HG02885 (cell line): ENCODE data around the gene CFAP46.

Source experiments
- ATAC-seq: cut with Tn5 transposase; IDR thresholded peaks from one replicate; pipeline ENCODE4 v1.9.1; 2021; ENCODE audit warnings: mild to moderate bottlenecking; ENCODE audit not compliant: unreplicated experiment, poor library complexity

The CFAP46 gene

DNA sequence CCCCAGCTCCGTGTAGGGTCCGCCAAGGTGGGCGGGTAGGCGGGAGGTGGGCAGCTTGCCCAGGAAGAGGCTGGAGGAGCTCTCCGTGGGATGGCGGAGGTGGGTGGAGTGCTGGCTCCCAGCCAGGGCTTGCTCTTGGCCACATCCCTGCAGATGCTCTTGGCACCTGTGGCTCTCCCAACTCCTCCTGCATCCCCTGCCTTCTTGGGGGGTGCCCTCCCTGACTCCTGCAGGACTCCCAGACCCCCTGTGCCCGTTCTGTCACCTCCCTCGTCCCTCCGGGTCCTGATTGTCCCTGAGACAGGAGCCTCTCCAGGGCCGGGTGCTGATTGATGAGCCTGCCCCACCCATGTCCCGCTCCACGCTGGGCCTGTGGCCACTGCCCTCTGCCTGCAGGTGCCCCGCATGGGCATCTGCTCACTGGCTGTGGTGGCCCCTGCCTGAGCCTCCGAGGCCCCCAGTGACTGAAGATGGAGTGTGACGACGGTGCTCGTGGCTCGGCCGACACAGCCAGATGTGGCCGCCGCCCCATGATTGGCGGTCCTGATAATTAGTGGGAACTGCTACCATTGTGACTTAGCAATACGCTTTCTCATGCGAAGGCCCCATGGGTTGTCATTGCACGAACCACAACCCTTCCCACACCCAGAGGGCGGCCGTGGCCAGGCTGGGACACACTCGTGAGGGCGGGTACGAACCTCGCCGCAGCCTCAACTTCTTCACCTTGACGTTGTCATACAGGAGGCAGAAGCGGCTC lies 23.6 kb downstream of the CFAP46 start:
- ATAC-seq: no peak

DNA sequence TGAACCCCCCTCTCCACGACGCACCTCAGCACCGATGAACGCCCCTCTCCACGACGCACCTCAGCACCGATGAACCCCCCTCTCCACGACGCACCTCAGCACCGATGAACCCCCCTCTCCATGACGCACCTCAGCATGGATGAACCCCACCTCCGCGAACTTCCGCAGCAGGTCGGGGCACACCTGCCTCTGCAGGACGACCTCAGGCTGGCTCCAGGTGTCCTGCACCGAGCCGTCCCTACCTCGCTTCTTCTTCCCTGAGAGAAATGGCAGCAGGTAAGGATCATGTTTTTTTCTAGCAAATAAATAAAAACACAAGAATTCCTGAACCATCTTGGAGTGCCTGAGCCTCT lies 24.1 kb downstream of the CFAP46 start:
- ATAC-seq: no peak

DNA sequence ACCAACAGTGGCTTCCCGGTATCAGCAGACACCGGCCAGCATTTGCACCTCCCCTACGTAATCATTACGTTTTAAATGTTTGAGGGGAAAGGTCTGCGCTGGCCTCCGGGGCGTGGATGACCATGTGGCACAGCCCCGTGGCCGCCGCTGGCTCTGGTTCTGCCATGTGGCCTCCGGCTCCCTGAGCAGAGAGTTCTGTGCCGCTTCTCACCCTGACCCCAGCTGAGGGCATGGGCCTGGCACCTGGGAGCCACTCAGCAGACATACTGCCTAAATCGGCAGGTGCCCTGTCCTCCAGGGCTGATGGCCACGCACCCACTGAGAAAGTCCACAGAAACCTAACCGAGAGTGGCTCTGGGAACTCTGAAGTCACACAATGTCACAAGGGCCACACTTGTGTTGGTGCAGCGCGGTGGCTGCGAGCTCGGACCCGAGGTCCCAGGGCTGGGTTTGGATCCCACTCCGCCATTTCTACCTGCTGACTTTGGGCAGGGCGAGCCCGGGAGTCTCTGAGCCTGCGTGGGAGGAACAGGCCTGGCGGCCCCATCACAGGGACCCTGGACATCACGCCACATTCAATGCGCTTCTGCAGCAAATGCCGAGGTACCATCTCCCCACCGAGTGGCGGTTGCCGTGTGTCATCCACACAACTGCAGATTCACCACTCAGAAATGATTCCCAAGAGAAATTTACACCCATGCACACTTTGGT lies 25.3 kb downstream of the CFAP46 start:
- ATAC-seq: no peak

DNA sequence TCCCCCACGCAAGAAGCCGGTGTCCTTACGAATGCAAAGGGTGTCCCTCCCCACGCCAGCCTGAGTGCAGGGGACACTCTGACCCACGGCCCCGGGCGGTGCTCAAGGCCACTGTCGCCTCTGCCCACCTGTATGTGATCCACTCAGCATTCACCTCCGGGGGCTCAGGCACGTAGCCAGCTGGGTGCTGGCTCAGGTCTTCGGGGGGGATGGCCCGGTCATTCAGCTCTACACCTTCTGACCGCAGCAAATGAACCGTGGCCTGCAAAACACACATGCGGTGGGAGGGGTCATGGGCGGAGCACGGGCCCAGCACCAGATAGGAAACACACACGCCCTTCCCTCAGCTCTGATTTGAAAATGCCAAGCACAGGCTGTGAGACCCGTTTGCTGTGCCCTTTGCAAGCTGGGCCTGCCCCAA lies 25.9 kb downstream of the CFAP46 start:
- ATAC-seq: no peak

DNA sequence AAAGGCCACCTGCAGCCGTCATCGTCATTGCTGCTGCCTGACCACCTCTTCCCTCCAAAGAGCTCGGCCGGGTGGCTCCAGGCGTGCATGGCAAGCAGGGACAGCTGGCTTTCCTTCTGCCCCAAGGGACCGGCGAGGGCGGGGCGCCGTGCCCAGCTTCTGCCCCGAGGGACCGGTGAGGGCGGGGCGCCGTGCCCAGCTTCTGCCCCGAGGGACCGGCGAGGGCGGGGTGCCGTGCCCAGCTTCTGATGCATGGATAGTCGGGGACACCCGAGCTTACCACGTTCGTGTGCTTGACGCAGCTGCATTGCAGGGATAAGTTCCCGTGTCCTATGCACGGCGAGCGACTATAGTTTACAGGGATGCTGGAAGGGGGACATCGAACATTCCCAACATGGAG lies 27.0 kb downstream of the CFAP46 start:
- ATAC-seq: no peak

DNA sequence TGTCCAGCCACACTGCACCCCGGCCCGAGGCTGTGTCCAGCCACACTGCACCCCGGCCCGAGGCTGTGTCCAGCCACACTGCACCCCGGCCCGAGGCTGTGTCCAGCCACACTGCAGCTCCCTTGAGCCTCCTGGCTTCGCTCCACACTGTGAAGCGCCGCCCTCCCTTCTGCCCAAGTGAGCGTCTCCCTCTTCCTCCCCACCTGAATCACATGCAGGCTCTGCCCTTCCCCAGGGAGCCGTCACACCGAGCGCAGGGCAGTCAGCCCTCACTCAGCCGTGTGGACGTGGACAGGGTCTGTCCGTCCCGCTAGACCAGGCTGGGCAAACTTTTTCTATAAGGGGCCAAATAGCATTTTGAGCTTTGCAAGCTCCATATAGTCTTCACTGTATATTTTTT lies 27.6 kb downstream of the CFAP46 start:
- ATAC-seq: no peak

DNA sequence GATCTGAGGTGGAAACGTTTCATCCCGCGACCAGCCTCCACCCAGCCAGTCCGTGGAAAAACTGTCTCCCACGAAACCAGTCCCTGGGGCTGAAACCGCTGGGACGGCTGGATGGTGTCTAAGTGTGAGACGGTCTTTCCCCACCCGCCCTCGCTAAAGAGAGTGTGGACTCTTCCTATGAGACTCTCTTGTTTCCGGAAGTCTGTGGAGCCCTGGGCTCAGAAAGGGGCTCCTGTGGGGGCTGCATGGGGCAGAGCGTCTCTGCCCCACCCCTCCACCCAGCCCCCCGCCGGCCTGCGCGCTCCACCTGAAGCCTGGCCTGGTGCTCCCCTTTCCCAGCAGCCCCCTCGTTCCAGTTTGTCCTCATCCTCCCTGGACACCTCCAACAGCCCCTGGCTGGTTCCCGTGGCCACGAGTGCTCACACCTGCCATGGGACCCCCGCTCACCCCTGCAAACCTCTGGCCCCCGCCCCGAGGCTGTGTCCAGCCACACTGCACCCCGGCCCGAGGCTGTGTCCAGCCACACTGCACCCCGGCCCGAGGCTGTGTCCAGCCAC lies 28.7 kb downstream of the CFAP46 start:
- no peak for ATAC-seq

DNA sequence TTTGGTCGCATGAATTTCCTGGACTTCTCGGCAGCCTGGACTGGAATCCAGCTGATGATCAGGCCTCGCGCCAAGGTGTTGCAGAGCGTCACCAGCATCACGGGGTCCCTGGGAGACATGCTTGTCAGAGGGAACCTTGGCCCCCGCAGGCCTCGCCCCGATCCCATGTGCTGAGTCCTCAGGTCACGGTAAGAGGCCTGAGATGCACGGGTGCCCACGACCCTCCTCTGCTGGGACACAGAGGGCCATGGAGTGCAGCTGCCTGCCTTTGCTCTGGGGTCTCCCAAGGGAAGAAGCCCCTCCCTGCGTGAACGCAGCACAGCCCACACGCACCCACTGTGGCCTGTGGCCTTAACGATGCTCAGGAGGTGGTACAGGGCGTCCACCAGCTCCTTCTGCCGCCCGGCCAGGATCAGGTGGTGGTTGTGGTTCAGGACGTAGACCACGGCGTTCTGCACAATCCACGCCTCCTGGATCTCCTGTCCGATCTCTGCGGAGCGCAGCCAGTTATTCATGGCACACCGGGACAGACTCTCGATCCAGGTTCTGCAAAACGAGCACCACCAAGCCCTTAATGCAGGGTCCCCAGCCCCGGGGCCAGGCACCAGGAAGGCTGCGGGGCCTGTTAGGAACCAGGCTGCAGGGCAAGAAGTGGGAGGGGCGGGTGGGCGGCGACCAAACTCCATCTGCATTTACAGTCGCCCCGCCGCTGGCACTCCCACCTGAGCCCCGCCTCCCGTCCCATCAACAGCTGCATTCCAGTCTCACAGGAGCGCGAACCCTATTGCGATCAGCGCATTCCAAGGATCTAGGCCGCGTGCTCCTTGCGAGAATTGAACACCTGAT lies 29.4 kb downstream of the CFAP46 start:
- ATAC-seq: no peak

DNA sequence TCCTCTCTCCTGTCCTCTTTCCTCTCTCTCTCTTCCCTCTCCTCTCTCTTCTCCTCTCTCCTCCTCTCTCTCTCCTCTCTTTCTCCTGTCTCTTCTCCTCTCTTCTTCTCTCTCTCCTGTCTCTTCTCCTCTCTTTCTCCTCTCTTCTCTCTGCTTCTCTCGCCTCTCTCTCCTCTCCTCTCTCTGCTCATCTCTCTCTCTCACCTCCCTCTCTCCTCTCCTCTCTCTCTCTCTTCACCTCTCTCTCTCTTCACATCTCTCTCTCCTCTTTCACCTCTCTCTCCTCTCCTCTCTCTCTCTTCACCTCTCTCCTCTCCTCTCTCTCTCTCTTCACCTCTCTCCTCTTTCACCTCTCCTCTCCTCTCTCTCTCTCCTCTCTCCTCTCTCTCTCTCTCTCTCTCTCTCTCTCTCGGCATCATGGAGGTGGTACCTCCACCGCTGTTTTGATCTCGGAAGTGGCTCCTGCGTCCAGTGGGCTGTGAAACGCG lies 30.1 kb downstream of the CFAP46 start:
- ATAC-seq: no peak

DNA sequence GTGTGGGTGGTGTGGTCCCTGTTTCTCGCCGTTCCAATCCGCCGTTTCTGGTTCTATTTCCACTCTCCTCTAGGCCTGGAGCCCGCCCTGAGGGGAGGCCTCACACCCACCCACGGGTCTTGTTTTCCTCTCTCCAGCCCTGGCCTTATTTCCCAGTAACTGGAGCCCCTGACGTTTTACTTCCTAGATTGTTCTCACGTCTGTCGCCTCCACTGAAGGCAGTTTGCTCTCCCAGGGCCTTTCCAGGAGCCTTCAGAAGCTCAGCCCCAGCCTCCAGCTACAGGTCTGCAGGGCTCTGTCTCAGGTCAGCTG lies 30.6 kb downstream of the CFAP46 start:
- ATAC-seq: no peak

DNA sequence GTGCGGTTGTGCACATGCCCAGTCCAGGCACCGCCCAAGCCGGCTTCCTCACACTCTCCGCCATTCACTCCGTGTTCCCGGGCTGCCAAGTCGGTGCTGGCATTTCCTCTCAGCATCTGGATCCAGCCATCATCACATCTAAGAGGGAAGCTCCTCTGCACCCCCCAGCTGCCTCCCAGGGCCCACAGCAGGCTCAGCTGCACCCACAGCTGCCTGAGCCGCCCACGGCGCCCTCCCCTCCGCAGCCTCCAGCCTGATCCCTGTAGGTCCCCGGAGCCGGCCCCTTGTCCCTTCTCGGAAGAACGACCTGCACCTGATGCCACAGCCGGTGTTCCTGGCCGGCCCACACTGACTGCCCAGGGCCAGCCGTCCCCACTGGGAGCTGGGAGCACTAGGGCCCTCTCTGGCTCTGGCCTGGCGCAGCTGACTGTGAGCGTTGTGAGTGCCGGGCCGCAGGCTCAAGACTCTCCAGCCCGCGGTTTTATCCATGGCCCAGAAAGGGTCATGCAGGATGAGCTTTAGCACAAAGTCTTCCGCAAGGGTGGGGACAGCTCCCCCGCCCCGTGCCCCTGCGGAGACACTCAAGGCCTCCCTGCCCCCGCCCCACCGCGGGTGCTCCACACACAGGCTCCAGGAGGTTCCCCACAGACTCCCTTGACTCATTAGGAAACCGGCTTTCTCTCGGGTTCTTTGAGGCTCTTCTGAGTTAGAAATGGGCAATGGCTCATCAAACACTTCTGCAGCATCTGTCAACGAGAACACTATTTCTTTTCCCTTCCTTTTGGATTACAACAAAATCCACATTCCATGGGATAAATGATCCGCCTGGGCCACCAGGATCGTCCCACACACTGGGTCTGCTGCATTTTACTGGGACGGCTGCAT lies 31.2 kb downstream of the CFAP46 start:
- no peak for ATAC-seq

DNA sequence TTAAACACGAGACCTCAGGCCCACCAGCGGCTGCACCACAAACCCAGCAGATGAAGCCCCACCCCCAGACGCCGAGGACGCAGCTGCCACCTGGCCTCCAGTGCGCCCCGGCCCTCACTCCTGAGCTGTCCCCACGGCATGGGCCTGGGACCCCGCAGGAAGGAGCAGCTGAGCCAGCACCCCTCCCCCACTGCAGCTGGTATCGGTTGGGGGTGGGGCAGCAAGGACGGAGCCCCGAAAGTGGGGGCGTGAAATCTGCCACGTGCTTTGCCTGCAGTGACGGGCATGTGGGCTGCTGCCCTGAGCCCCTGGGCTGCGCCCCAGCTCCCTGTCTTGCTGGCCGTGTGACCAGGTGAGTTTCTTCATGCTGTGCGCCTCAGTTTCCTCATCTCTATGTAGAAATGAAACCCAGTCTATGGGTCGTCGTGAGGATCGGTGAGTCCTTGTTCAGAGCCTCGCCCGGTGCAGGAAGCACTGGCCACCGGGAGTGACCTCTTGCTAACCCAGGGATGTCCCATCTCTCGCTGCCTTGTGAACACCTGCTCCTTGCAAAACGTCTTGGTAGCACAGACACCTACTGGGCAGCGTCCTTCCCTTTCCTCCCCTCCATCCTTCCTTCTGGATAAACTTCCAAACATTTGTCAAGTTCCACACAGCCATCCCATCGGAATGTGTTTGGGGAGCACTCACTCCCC lies 32.0 kb downstream of the CFAP46 start:
- ATAC-seq: no peak

DNA sequence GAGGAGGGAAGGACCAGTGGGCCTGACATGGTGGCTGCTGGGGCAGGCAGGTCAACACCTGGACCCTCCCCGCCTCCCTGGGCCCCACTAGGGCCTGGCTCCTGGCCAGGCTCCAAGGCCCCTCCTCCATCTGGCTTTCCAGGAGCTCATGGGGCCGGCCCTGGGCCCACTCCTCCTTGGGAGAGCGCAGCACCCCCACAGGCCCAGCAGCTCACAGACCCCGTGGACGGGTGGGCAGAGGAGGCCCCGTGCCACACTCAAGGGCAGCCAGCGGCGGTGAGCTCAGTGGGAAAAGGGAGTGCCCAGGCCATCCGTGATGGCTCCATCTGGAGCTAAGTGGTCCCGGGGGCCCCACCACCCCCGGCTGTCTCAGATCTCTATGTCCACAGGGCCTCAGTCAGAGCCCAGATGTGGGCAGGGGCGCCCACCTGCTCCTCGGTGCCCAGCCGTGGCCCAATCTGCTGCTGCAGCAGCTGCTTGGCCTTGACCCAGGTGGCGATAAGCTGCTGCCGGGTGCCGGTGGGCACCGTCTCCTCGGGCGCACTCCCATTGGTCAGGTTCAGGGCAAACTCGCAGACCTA lies 32.8 kb downstream of the CFAP46 start:
- ATAC-seq: no peak

DNA sequence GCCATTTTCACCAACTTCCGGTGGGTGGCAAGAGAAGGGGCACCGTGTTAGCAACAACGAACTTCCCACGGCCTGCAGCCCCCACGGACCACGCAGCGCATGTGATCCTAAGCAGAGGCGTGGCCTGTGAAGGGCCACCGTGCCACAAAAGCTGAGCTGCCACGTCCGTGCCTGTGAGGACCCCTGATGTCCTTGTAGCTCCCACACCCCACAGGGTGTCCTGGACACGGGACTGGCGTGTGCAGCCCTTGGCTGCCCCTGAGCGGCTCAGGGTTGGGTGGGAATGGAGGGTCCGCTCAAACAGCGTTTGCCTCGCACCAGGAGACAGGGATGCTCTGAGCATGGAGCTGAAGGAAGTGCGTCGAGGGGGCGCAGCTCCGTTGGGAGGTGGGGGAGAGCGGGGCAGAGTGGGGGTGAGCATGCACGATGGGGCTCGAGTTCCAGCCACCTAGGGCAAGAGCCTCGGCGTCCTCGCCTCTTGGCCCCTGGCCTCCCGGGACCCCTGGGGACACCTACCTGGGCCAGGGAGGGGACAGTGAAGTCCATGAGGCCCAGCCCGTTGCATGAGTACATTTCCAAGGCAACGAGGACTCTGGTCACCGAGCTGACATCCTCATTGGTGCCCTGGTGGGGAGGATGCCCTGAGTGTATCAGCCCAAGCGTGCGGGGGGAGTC lies 33.6 kb downstream of the CFAP46 start:
- no peak for ATAC-seq

DNA sequence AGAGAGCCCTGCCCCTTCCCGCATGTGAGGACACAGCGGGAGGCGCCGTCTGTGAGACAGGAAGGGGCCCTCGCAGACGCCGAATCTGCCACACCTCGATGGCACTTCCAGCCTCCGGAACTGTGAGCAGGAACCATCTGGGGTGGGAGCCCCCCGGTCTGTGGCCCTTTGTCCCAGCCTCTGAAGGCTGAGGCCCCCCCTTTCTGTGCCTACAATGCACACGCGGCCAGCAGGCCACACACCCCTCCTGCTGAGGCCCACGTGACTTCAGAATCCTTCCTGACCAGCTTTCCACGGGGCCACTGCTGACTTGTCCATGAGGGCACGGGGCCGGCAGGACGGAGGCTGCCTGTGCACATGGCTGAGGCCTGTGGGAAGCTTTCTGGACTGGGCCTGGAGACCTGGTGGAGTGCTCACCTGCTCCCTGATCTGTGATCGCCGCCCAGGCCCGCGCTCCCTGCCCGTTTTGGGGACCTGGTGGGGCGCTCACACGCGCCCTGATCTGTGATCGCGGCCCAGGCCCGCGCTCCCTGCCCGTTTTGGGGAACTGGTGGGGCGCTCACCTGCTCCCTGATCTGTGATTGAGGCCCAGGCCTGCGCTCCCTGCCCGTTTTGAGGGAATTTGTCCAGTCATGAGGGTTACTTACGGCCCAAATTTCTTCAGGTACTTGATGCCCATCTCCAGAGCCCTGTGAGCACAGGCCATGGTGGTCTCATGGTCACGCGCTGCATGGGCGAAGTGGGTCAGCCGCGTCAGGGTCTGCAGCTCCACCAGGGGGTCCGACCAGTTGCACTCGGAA lies 34.3 kb downstream of the CFAP46 start:
- no peak for ATAC-seq

DNA sequence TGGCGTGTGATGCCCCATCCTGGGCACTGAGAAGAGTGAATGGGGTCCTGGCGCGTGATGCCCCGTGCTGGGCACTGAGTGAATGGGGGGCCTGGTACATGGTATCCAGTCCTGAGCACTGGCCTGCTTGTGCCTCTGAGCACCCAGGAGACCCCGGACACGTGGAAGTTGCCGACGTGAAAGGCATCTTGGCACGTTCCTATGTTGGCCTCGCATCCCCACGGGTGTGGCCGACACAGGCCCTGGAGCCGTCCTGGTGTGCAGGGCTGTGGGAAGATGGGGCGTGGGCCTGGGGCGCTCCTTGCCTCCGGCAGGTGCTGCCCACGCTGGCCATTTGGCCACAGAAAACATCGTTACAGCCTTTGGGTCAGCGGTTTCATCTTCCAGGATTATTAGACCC lies 35.5 kb downstream of the CFAP46 start:
- ATAC-seq: no peak

DNA sequence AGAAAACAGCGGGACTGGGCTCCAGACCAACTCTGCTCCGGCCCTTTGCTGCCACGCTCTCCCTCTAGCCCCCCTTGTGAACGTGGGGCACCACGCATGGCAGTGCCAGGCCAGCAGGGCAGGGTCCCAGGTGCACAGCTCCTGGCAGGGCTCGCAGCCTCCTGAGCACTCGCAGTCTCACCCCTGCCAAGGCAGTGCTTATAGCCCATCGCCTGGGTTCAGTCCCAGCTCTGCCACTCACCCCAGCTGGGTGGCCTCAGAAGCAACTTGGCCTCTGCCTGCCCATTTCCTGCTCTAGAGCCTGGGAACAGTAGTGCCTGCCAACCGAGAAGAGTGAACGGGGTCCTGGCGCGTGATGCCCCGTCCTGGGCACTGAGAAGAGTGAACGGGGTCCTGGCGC lies 36.3 kb downstream of the CFAP46 start:
- ATAC-seq: no peak

DNA sequence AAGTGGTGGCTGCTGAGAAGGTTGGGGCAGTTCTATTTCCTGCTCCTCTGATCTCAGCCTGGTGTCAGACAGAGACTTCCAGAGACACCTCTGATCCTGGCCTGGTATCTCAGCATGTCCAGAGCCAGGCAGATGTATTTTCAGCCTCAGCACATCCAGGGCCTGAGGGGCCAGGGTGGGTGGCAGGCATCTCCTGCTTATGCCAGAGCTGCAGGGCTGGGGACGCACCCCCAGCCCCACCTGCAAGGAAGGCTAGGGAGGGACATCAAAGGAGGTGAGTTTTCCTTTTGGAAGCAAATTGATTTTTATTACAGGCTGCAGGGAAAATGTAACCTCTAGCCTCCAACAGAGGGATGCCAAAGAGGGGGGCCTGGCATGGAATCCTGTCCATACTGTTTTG lies 36.7 kb downstream of the CFAP46 start:
- ATAC-seq: no peak
